Ascending aorta (tissue), 2 donors: ENCODE results near the gene C6orf62. TPM values are rescaled to one million over a fixed set of nuclear protein-coding genes. Genes with fewer than 3 reads are reported as not detected.
"Not testable (repeated sequence)": the region's sequence is repeated elsewhere in the genome, so short reads cannot be mapped to it uniquely, and the experiment has no call there.

Source experiments
- DNase-seq, 2 donors: peaks; one replicate each; pipeline ENCODE4 v3.0.0-alpha.2; 2019; ENCODE audit warnings: low spot score in 2 of 2
- H3K27ac ChIP-seq, 2 donors: fragments of 200-600 bp; sonication (generic); one replicate each; pipeline ENCODE4 v1.5.1; 2016 to 2017; ENCODE audit warnings: mild to moderate bottlenecking in 1 of 2
- H3K27me3 ChIP-seq: fragments of 200-600 bp; sonication (generic); one replicate; pipeline ENCODE4 v1.5.1; 2017
- H3K36me3 ChIP-seq, 2 donors: fragments of 200-600 bp; sonication (generic); one replicate each; pipeline ENCODE4 v1.5.1; 2016
- H3K4me1 ChIP-seq, 2 donors: fragments of 200-600 bp; sonication (generic); one replicate each; pipeline ENCODE4 v1.5.1; 2016 to 2017; ENCODE audit warnings: mild to moderate bottlenecking in 1 of 2
- H3K4me3 ChIP-seq, 2 donors: fragments of 200-600 bp; sonication (generic); one replicate each; pipeline ENCODE4 v1.5.1; 2016 to 2017; ENCODE audit warnings: mild to moderate bottlenecking in 1 of 2
- H3K9me3 ChIP-seq, 2 donors: fragments of 200-600 bp; sonication (generic); one replicate each; pipeline ENCODE4 v1.5.1; 2016
- intact Hi-C: fragments of 100-400 bp; cut with DNase I; formaldehyde crosslinking; loops from one replicate; pipeline ENCODE4 v1.15.1; 2023
- total RNA-seq: library from RNA; depleted of rRNA; stranded (reverse); fragments of >200 nt; gene quantifications from one replicate; pipeline ENCODE4 v1.1.0, GENCODE V29; 2016
- TF ChIP-seq, protein P1 (sequence below), 3 experiments: fragments of 200-600 bp in 2 of 3; fragments of 450-650 bp in 1 of 3; sonication (generic) in 2 of 3; IDR thresholded peaks; one replicate each; pipeline ENCODE4 v1.5.1; 2016 to 2019; ENCODE audit warnings: antibody characterized with exemption in 3 of 3, mild to moderate bottlenecking in 1 of 3, moderate library complexity in 1 of 3

The C6orf62 gene
- total RNA-seq, 1 donor from 2014 or later: 29.6 TPM

DNA sequence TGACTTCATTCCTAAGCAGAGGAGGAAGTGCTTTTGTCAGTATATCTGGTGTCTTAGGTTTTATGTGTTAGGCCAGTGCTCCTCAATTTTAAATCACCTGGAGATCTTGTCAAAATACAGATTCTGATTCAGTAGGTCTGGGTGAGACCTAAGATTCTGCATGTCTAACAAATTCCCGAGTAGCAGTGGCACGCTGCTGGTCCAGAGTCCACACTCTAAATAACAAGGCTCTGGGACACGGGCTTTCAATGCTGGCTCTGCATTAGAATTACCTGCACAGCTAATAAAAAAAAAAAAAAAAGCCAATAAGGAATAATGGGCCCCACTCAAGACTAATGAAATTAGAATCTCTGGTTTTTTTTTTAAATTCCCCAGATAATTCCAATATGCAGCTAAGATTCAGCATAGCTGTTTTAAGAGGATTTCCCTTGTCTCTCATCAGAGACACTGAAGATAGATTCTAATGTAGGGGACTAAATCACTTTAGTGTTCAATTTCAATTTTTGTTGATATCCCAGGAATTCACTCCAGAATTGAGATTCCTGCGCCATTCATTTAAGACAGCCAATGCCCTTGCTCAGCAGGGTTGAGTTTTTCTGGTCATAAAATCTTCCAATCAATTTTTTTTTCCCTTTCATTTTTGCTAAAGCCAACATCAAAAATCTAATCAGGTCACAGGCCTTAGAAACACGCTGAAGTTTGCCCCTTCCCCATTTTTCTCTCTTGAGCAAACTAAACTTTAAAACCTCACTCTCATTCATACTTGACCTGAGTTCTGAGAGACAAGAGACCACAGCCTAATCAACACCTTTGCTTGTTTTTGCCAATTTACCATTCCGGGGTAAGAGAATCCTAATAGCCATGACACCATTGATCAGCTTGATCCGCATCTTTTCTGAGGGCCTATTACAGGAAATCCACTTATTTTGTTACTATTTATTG is 54.6 kb downstream of the C6orf62 start:
- intact Hi-C loops: no loop called here
- Histone ChIP-seq H3K4me3 (no peak overlapping the region), H3K27me3 (no peaks in the 10 kb centered on the region), H3K4me1 (peaks cover 4 to 13% of the 10 kb centered on the region in 2 donors), H3K36me3 (peaks cover 0 to 12% of the 10 kb centered on the region in 2 donors), H3K27ac (no peak overlapping the region), H3K9me3 (no peaks in the 10 kb centered on the region)
- TF ChIP-seq, protein P1, sequence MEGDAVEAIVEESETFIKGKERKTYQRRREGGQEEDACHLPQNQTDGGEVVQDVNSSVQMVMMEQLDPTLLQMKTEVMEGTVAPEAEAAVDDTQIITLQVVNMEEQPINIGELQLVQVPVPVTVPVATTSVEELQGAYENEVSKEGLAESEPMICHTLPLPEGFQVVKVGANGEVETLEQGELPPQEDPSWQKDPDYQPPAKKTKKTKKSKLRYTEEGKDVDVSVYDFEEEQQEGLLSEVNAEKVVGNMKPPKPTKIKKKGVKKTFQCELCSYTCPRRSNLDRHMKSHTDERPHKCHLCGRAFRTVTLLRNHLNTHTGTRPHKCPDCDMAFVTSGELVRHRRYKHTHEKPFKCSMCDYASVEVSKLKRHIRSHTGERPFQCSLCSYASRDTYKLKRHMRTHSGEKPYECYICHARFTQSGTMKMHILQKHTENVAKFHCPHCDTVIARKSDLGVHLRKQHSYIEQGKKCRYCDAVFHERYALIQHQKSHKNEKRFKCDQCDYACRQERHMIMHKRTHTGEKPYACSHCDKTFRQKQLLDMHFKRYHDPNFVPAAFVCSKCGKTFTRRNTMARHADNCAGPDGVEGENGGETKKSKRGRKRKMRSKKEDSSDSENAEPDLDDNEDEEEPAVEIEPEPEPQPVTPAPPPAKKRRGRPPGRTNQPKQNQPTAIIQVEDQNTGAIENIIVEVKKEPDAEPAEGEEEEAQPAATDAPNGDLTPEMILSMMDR (IDR thresholded peaks at IDR 0.05): no peak
- no peak for DNase-seq

- no peak for DNase-seq
- TF ChIP-seq, protein P1 (IDR thresholded peaks at IDR 0.05): no peak
- Histone ChIP-seq H3K9me3 (no peaks in the 10 kb centered on the region), H3K4me3 (no peak overlapping the region), H3K27me3 (no peaks in the 10 kb centered on the region), H3K27ac (no peak overlapping the region), H3K36me3 (peaks cover 0 to 12% of the 10 kb centered on the region in 2 donors), H3K4me1 (peaks cover under 1 to 11% of the 10 kb centered on the region in 2 donors)
- intact Hi-C loops: no loop called here
These were observed 55.8 kb downstream of the C6orf62 start for GRCh38 chr6:24663189-24663588.

DNA sequence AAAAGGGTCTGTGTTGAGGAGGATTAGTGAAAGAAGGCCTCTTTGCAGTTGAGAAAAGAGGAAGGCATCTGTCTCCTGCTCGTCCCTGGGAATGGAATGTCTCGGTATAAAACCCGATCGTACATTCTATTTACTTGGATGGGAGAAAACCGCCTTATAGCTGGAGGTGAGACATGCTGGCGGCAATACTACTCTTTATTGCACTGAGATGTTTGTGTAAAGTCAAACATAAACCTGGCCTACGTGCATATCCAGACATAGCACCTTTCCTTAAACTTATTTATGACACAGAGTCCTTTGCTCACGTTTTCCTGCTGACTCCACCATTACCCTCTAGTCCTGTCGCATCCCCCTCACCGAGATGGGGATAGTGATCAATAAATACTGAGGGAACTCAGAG is 56.7 kb downstream of the C6orf62 start:
- Histone ChIP-seq H3K27ac (no peak overlapping the region), H3K9me3 (no peaks in the 10 kb centered on the region), H3K4me3 (no peak overlapping the region), H3K4me1 (peaks cover 0 to 6% of the 10 kb centered on the region in 2 donors), H3K36me3 (peaks cover 0 to 12% of the 10 kb centered on the region in 2 donors), H3K27me3 (no peaks in the 10 kb centered on the region)
- no peak for DNase-seq
- TF ChIP-seq, protein P1 (IDR thresholded peaks at IDR 0.05): no peak
- intact Hi-C loops: no loop called here

GRCh38 chr6:24661759-24662158 is 57.2 kb downstream of the C6orf62 start:
- H3K9me3 ChIP-seq, H3K27me3 ChIP-seq, H3K4me3 ChIP-seq, DNase-seq, intact Hi-C loops, H3K27ac ChIP-seq, H3K4me1 ChIP-seq: not testable (repeated sequence)
- peaks cover 0 to 12% of the 10 kb centered on the region in 2 donors for H3K36me3 ChIP-seq

GRCh38 chr6:24660105-24660504 is 58.8 kb downstream of the C6orf62 start:
- no peak overlapping the region for H3K4me3 ChIP-seq
- no peak for DNase-seq
- no peak overlapping the region for H3K27ac ChIP-seq
- no peaks in the 10 kb centered on the region for H3K27me3 ChIP-seq
- peaks cover 0 to 18% of the 10 kb centered on the region in 2 donors for H3K36me3 ChIP-seq
- TF ChIP-seq, protein P1 (IDR thresholded peaks at IDR 0.05): no peak
- peaks cover 0 to 4% of the 10 kb centered on the region in 2 donors for H3K4me1 ChIP-seq
- intact Hi-C loops: no loop called here
- H3K9me3 ChIP-seq: no peaks in the 10 kb centered on the region

DNA sequence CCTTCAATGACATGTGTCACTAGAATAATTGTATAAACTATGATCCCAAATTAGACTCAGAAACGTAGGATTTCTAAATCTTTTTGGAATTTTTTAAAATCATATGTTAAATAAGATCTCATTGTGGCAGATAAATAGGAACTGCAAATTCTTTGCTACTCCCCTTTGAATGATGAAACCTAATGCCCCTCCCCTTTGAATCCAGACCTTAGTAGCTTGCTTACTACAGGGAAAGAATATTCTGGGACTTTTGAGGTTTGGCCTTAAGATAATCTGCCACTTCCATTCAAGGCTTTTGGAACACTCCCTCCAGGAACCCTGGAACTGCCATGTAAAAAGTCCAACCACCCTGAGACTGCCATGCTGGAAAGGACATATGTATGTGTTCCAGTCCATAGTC is 59.4 kb downstream of the C6orf62 start:
- H3K36me3 ChIP-seq: peaks cover 0 to 18% of the 10 kb centered on the region in 2 donors
- H3K9me3 ChIP-seq: no peaks in the 10 kb centered on the region
- H3K27me3 ChIP-seq: no peaks in the 10 kb centered on the region
- H3K27ac ChIP-seq: no peak overlapping the region
- intact Hi-C loops: no loop called here
- no peak overlapping the region for H3K4me3 ChIP-seq
- DNase-seq: no peak
- H3K4me1 ChIP-seq: no peaks in the 10 kb centered on the region
- TF ChIP-seq, protein P1 (IDR thresholded peaks at IDR 0.05): no peak
